Common myeloid progenitor, CD34-positive (primary cell): ENCODE measurements around the gene KRT86.

Source experiments
- CTCF ChIA-PET: fragments of 350-600 bp; sonication (Branson Sonifier 250); formaldehyde crosslinking; loops from one replicate; lab custom pipeline; 2021; ENCODE audit warnings: antibody characterized with exemption; lab: Charles Lee
- POLR2A ChIA-PET: fragments of 350-600 bp; sonication (Branson Sonifier 250); formaldehyde crosslinking; loops from one replicate; lab custom pipeline; 2021; ENCODE audit warnings: antibody characterized with exemption; lab: Charles Lee
- DNase-seq, 3 donors: peaks; one replicate each; pipeline versions ENCODE4 v3.0.0 to v3.0.0-alpha.2; 2013
- H3K27ac ChIP-seq, 2 experiments: 1 replicate in 1 of 2; 2 replicates in 1 of 2; pipeline ENCODE4 v1.7.0; 2013; ENCODE audit warnings: inconsistent platforms in 2 of 2, low read length in 2 of 2, mild to moderate bottlenecking in 2 of 2, low read depth in 1 of 2, moderate library complexity in 1 of 2; ENCODE audit not compliant: severe bottlenecking in 2 of 2, insufficient read depth in 1 of 2, poor library complexity in 1 of 2
- H3K27me3 ChIP-seq, 5 experiments: replicated peaks in 2 of 5; 1 replicate in 3 of 5; 2 replicates in 2 of 5; pipeline versions ENCODE4 v1.6.1 to v1.7.0; 2013; ENCODE audit warnings: low read length in 4 of 5, mild to moderate bottlenecking in 2 of 5, moderate library complexity in 2 of 5, inconsistent platforms in 1 of 5; ENCODE audit not compliant: insufficient read depth in 5 of 5, control insufficient read depth in 4 of 5
- H3K36me3 ChIP-seq, 4 experiments: 1 replicate in 2 of 4; 2 replicates in 2 of 4; pipeline versions ENCODE4 v1.6.1 to v1.7.0; 2013; ENCODE audit warnings: low read length in 3 of 4, control low read depth in 1 of 4, mild to moderate bottlenecking in 1 of 4; ENCODE audit not compliant: control insufficient read depth in 4 of 4, insufficient read depth in 4 of 4
- H3K4me1 ChIP-seq, 4 experiments: 1 replicate in 3 of 4; 2 replicates in 1 of 4; pipeline versions ENCODE4 v1.6.1 to v1.7.1; 2013; ENCODE audit warnings: low read length in 3 of 4, mild to moderate bottlenecking in 3 of 4, control low read depth in 1 of 4, inconsistent platforms in 1 of 4, moderate library complexity in 1 of 4; ENCODE audit not compliant: control insufficient read depth in 4 of 4, insufficient read depth in 4 of 4; ENCODE audit errors: control extremely low read depth in 1 of 4
- H3K4me3 ChIP-seq, 7 experiments: 1 replicate in 4 of 7; 2 replicates in 3 of 7; pipeline versions ENCODE4 v1.5.1 to v1.7.0; 2013; ENCODE audit warnings: mild to moderate bottlenecking in 7 of 7, low read length in 6 of 7, moderate library complexity in 6 of 7, inconsistent platforms in 2 of 7, low read depth in 2 of 7, control low read depth in 1 of 7; ENCODE audit not compliant: insufficient read depth in 4 of 7, control insufficient read depth in 1 of 7; ENCODE audit errors: extremely low read depth in 1 of 7
- H3K9me3 ChIP-seq, 5 experiments: 1 replicate in 4 of 5; 2 replicates in 1 of 5; pipeline versions ENCODE4 v1.6.1 to v1.7.1; 2013; ENCODE audit warnings: low read length in 4 of 5, mild to moderate bottlenecking in 2 of 5, inconsistent platforms in 1 of 5, low read depth in 1 of 5, moderate library complexity in 1 of 5; ENCODE audit not compliant: control insufficient read depth in 4 of 5, insufficient read depth in 2 of 5; ENCODE audit errors: control extremely low read depth in 1 of 5
- WGBS: methylation state at CpG from one replicate; pipeline ENCODE4 v1.1.5; 2013; ENCODE audit not compliant: insufficient coverage; 5-methylcytosine and 5-hydroxymethylcytosine counted together

KRT86 gene

GRCh38 chr12:52327830-52328500 lies 53.5 kb downstream of the KRT86 start:
- ChIA-PET POLR2A (interaction anchor here (0.8 to 1.4 kb wide), 3 partner anchors 11 to 171 kb away, joined by 3 read pairs; no protein-coding TSS in a partner anchor), CTCF (interaction anchor here (0.9 to 12.8 kb wide), 36 partner anchors 9 to 552 kb away, joined by 3 to 151 read pairs (median 5); no protein-coding TSS in a partner anchor)
- Histone ChIP-seq H3K9me3 (no peaks in the 10 kb centered on the region), H3K27me3 (peaks cover 0 to 3% (median 2%) of the 10 kb centered on the region in 5 experiments), H3K36me3 (no peaks in the 10 kb centered on the region), H3K4me1 (no peaks in the 10 kb centered on the region), H3K4me3 (no peak overlapping the region), H3K27ac (no peak overlapping the region)
- no peak for DNase-seq
- 73% methylated on average over 10 of the region's 10 CpGs for WGBS

GRCh38 chr12:52331039-52331438 lies 56.6 kb downstream of the KRT86 start:
- H3K36me3 ChIP-seq = no peaks in the 10 kb centered on the region
- no peak overlapping the region for H3K27ac ChIP-seq
- POLR2A ChIA-PET = interaction anchor here (1.2 kb wide), 1 partner anchor 1451 kb away, joined by 3 read pairs; no protein-coding TSS in a partner anchor
- H3K27me3 ChIP-seq = peaks cover 0 to 3% (median 0%) of the 10 kb centered on the region in 5 experiments
- CTCF ChIA-PET = interaction anchor here (1.0 to 7.3 kb wide), 6 partner anchors 16 to 154 kb away, joined by 3 to 42 read pairs (median 4); no protein-coding TSS in a partner anchor
- 100% methylated on average over 1 of the region's 1 CpG for WGBS
- H3K9me3 ChIP-seq = peaks cover 0 to 6% (median 3%) of the 10 kb centered on the region in 5 experiments
- no peaks in the 10 kb centered on the region for H3K4me1 ChIP-seq
- no peak for DNase-seq
- no peak overlapping the region for H3K4me3 ChIP-seq

DNA sequence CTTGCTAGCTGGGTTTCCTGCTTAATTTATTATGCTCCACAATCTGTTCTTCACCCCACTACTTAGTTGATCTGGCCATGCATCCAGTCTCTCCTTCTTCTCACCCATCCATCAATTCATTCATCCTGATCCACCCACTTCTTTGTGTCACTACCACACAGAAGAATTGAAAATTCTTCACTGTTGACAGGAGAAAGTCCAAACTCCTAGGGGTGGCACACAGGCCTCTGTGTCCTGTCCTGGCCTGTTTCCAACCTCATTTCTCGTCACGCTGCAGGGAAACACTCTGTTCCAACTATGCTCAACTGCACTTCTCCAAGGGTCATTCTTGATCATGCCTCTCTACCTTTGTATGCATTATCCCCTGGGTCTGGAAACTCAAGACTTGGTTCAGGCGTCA lies 57.4 kb downstream of the KRT86 start:
- POLR2A ChIA-PET = interaction anchor here (1.2 kb wide), 1 partner anchor 1451 kb away, joined by 3 read pairs; no protein-coding TSS in a partner anchor
- CTCF ChIA-PET = interaction anchor here (1.2 to 7.3 kb wide), 5 partner anchors 10 to 53 kb away, joined by 3 to 42 read pairs (median 4); no protein-coding TSS in a partner anchor
- Histone ChIP-seq H3K27ac (no peak overlapping the region), H3K4me1 (no peaks in the 10 kb centered on the region), H3K9me3 (peaks cover 0 to 8% (median 3%) of the 10 kb centered on the region in 5 experiments), H3K27me3 (peaks cover 0 to 3% (median 0%) of the 10 kb centered on the region in 5 experiments), H3K4me3 (no peak overlapping the region), H3K36me3 (no peaks in the 10 kb centered on the region)
- WGBS = 100% methylated on average over 2 of the region's 3 CpGs
- DNase-seq = no peak

- no peaks in the 10 kb centered on the region for H3K36me3 ChIP-seq
- POLR2A ChIA-PET = no interaction called here
- DNase-seq = no peak
- WGBS = no CpG with 5 or more reads among the region's 1 CpG
- CTCF ChIA-PET = interaction anchor here (1.4 to 7.3 kb wide), 2 partner anchors 10 to 17 kb away, joined by 3 to 42 read pairs; no protein-coding TSS in a partner anchor
- peaks cover 0 to 3% (median 0%) of the 10 kb centered on the region in 5 experiments for H3K27me3 ChIP-seq
- H3K9me3 ChIP-seq = peaks cover 0 to 8% (median 3%) of the 10 kb centered on the region in 5 experiments
- no peak overlapping the region for H3K4me3 ChIP-seq
- H3K27ac ChIP-seq = no peak overlapping the region
- no peaks in the 10 kb centered on the region for H3K4me1 ChIP-seq
Measured at GRCh38 chr12:52332381-52332780, 57.9 kb downstream of the KRT86 start.

DNA sequence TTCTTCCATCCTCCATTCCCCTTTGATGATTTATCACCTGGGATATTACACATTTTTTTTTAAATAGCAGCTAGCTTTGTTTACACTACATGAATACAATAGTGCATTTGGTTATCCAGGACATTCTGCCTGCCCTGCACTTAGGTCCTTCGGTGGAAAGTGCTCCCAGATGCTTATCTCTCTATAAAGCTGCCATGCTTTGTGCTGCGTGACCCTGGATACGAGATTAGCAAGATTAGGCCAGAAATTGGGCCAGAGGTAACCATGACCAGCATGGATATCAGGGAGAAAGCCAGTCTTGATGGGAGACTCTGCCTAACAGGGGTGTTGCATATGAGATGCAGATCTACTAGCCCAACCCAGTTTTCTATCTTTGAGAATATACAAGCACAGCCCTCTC lies 58.9 kb downstream of the KRT86 start:
- Histone ChIP-seq H3K4me3 (no peak overlapping the region), H3K4me1 (no peaks in the 10 kb centered on the region), H3K27me3 (peaks cover 0 to 3% (median 0%) of the 10 kb centered on the region in 5 experiments), H3K36me3 (no peaks in the 10 kb centered on the region), H3K9me3 (peaks cover 0 to 11% (median 3%) of the 10 kb centered on the region in 5 experiments), H3K27ac (no peak overlapping the region)
- ChIA-PET CTCF (interaction anchor here (1.0 to 1.4 kb wide), 2 partner anchors 11 to 27 kb away, joined by 3 to 4 read pairs; no protein-coding TSS in a partner anchor), POLR2A (no interaction called here)
- no peak for DNase-seq
- WGBS = 80% methylated on average over 2 of the region's 3 CpGs

DNA sequence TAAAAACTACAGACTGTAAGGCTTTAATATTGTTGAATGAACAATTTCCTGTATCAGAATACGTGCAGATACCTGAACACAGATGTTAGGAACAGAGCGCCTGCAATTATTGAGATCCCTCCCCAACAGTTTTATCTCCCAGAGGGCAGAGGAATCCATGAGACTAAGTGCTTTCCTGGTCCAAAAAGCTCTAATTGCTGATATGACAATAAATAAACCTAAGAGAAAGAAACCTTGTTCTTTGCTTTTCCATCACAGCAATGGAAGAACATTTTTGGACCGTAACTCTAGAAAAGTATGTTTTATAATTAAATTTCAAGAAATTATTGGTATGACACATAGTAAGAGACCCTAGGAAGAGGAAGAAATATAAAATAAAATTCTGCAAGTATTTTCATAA lies 59.7 kb downstream of the KRT86 start:
- no peaks in the 10 kb centered on the region for H3K36me3 ChIP-seq
- 100% methylated on average over 2 of the region's 3 CpGs for WGBS
- H3K4me1 ChIP-seq = no peaks in the 10 kb centered on the region
- POLR2A ChIA-PET = no interaction called here
- peaks cover 0 to 3% (median 0%) of the 10 kb centered on the region in 5 experiments for H3K27me3 ChIP-seq
- no peak overlapping the region for H3K4me3 ChIP-seq
- H3K9me3 ChIP-seq = peaks cover 0 to 11% (median 3%) of the 10 kb centered on the region in 5 experiments
- CTCF ChIA-PET = interaction anchor here (0.6 to 1.0 kb wide), 4 partner anchors 17 to 124 kb away, joined by 3 to 4 read pairs (median 4); no protein-coding TSS in a partner anchor
- no peak overlapping the region for H3K27ac ChIP-seq
- DNase-seq = no peak
